Epithelial cell of proximal tubule (primary cell): ENCODE data around the gene ZSWIM2. TPM values are rescaled to one million over a fixed set of nuclear protein-coding genes. Genes with fewer than 3 reads are reported as not detected.
"Not testable (repeated sequence)": the region's sequence is repeated elsewhere in the genome, so short reads cannot be mapped to it uniquely, and the experiment has no call there.

Experiments
- DNase-seq: peaks from one replicate; pipeline ENCODE4 v3.0.0-alpha.2; 2011; ENCODE audit warnings: low read depth
- H3K4me3 ChIP-seq: 2 replicates; pipeline ENCODE4 v1.5.1; 2011; ENCODE audit warnings: low read depth, mild to moderate bottlenecking, low read length
- CTCF ChIP-seq: conservative IDR thresholded peaks from 2 replicates; pipeline ENCODE4 v1.5.1; 2012; ENCODE audit warnings: low read depth, mild to moderate bottlenecking, low read length
- total RNA-seq: library from RNA; depleted of rRNA; stranded (reverse); fragments of >200 nt; gene quantifications from 2 replicates; pipeline ENCODE4 v1.2.3, GENCODE V29; 2015

Gene ZSWIM2
- not detected in 2 replicates for total RNA-seq

- peak within 1 kb of the TSS; percentile 55 for H3K4me3 ChIP-seq
- no peak for TF ChIP-seq CTCF
- DNase-seq, result peak; percentile 10
Measured at GRCh38 chr2:186848873-186849578, at the start of gene ZSWIM2. ZSWIM2 (minus strand) TSS chr2:186849170; CDS start chr2:186849130, 40 bp downstream.

GRCh38 chr2:186896220-186896619 is 47.2 kb upstream of the ZSWIM2 start:
- not testable (repeated sequence) for DNase-seq, H3K4me3 ChIP-seq

GRCh38 chr2:186895451-186895850 is 46.5 kb upstream of the ZSWIM2 start:
- H3K4me3 ChIP-seq, result no peak overlapping the region
- TF ChIP-seq CTCF, result no peak
- DNase-seq, result no peak

GRCh38 chr2:186894478-186894877 is 45.5 kb upstream of the ZSWIM2 start:
- H3K4me3 ChIP-seq, result no peak overlapping the region
- DNase-seq, result no peak
- no peak for TF ChIP-seq CTCF

GRCh38 chr2:186892821-186893220 is 43.9 kb upstream of the ZSWIM2 start:
- no peak overlapping the region for H3K4me3 ChIP-seq
- no peak for TF ChIP-seq CTCF
- DNase-seq, result no peak

GRCh38 chr2:186891185-186891621 is 42.2 kb upstream of the ZSWIM2 start:
- TF ChIP-seq CTCF, result no peak
- no peak overlapping the region for H3K4me3 ChIP-seq
- DNase-seq, result no peak

GRCh38 chr2:186889101-186889879 is 40.3 kb upstream of the ZSWIM2 start:
- H3K4me3 ChIP-seq, result no peak overlapping the region
- no peak for DNase-seq
- no peak for TF ChIP-seq CTCF
